SU-DHL-6 (cell line): ENCODE measurements around the gene MOSMO.

Experiments
- CTCF ChIP-seq: fragments of 200-600 bp; sonication (generic); IDR thresholded peaks from one replicate; pipeline ENCODE4 v1.5.1; 2017; ENCODE audit warnings: antibody characterized with exemption, mild to moderate bottlenecking, low read length, moderate library complexity; ENCODE audit not compliant: insufficient read depth, poor library complexity, severe bottlenecking
- EZH2phosphoT487 ChIP-seq: fragments of 200-600 bp; sonication (generic), shearing (Covaris generic); conservative IDR thresholded peaks from 2 replicates; pipeline ENCODE4 v1.6.1; 2018; ENCODE audit warnings: mild to moderate bottlenecking, antibody characterized with exemption, low read length, moderate library complexity, mixed read lengths

- no peak for TF ChIP-seq CTCF
- TF ChIP-seq EZH2phosphoT487: no peak
Observed at GRCh38 chr16:22093331-22093730, 85.4 kb downstream of the MOSMO start.
